ENCODE measurements around the gene IKZF2. TPM values are rescaled to one million over a fixed set of nuclear protein-coding genes. Genes with fewer than 3 reads are reported as not detected.

Gene IKZF2
- total RNA-seq, 2 donors from 2014 or later = 4.5 to 4.8 TPM

DNA sequence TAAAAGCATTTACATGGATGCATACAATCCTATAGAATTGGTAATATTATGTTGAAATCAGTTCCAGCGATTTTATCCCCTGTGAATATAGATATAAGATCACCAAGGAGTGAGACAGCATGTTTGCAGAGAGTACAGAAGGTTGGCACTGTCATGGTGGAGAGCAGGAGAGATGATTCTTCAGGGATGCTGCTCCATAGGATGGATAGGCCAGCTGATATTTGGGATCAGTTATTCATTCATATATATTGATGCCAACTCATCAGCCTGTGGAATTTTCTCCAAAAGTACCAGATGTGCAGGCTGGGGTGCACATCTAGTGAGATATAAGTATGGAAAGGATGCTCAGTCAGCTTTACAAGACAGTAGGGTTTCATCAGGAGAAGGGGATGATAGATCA, 139.9 kb downstream of the IKZF2 start:
- H3K9me3 ChIP-seq = no peaks in the 10 kb centered on the region
- no peaks in the 10 kb centered on the region for H3K36me3 ChIP-seq
- TF ChIP-seq, protein P1, sequence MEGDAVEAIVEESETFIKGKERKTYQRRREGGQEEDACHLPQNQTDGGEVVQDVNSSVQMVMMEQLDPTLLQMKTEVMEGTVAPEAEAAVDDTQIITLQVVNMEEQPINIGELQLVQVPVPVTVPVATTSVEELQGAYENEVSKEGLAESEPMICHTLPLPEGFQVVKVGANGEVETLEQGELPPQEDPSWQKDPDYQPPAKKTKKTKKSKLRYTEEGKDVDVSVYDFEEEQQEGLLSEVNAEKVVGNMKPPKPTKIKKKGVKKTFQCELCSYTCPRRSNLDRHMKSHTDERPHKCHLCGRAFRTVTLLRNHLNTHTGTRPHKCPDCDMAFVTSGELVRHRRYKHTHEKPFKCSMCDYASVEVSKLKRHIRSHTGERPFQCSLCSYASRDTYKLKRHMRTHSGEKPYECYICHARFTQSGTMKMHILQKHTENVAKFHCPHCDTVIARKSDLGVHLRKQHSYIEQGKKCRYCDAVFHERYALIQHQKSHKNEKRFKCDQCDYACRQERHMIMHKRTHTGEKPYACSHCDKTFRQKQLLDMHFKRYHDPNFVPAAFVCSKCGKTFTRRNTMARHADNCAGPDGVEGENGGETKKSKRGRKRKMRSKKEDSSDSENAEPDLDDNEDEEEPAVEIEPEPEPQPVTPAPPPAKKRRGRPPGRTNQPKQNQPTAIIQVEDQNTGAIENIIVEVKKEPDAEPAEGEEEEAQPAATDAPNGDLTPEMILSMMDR (IDR thresholded peaks at IDR 0.05) = no peak
- intact Hi-C loops (cut with DNase I) = no loop called here
- H3K4me3 ChIP-seq = no peak overlapping the region
- no peak overlapping the region for H3K9ac ChIP-seq (ENCODE audit: low read depth in 2 of 2, low read length in 2 of 2)
- H3K27me3 ChIP-seq = no peaks in the 10 kb centered on the region
- no peaks in the 10 kb centered on the region for H3K4me1 ChIP-seq
- DNase-seq = no peak
- H3K27ac ChIP-seq = no peak overlapping the region

DNA sequence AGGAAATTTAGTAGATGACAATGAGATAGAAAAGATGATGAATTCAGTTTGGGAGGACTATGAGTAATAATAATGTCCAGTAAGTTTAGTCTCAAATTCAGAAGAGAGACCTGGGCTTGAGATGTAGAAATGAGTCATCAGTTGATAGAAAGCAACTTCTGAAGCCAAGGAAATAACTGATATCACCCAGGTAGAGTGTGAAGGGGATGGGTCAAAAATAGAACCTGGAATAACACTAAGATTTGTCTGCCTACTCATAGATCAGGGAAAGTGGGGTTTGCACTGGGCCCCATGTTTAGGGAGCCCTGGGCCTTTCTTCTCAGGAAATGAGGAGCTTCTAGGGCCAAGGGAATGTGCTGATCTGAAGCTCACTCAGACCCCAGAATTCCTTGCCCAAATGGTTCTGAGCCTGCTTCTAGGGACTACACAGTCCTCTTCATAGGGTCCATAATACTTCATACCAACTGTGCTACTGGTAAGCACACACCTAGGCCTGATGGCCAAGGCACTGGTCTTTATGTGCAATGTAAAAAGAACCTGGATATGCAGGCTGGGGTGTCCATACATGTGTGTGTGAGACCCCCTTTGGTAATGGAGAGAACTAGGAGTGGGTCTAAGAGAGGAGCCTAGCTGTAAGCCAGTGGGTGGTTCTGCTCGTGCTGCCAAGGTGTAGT, 141.2 kb downstream of the IKZF2 start:
- no peaks in the 10 kb centered on the region for H3K4me1 ChIP-seq
- intact Hi-C loops (cut with DNase I) = no loop called here
- no peaks in the 10 kb centered on the region for H3K36me3 ChIP-seq
- no peaks in the 10 kb centered on the region for H3K27me3 ChIP-seq
- H3K4me3 ChIP-seq = no peak overlapping the region
- TF ChIP-seq, protein P1 (IDR thresholded peaks at IDR 0.05) = no peak
- no peaks in the 10 kb centered on the region for H3K9me3 ChIP-seq
- no peak overlapping the region for H3K27ac ChIP-seq
- no peak for DNase-seq
- no peak overlapping the region for H3K9ac ChIP-seq (ENCODE audit: low read depth in 2 of 2, low read length in 2 of 2)

DNA sequence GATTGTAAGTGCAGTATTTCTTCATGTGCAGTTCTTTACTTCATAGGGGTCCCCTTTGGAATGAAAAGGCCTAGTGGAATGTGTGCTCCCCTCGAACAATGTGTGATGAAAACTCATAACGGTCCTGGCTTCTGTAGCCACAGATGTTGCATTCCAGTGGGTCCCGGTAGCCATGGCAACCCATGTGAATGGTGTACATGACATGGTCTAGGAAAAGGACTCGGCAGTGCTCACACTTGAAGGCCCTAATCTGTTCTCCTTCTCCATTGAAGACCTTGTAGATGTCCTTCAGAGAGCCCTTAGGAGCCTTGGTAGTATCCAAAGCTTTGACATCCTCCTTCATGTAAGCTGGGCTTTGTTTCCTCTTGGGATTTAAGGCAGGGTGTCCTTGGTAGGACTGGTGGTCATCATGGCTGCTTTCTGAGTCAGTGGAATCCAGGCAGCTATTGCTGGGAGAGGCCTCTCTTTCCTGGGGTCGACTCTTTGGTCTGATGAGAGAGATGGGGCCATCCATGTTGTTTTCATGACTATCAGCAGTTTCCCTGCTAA, 144.0 kb downstream of the IKZF2 start:
- no peaks in the 10 kb centered on the region for H3K36me3 ChIP-seq

DNA sequence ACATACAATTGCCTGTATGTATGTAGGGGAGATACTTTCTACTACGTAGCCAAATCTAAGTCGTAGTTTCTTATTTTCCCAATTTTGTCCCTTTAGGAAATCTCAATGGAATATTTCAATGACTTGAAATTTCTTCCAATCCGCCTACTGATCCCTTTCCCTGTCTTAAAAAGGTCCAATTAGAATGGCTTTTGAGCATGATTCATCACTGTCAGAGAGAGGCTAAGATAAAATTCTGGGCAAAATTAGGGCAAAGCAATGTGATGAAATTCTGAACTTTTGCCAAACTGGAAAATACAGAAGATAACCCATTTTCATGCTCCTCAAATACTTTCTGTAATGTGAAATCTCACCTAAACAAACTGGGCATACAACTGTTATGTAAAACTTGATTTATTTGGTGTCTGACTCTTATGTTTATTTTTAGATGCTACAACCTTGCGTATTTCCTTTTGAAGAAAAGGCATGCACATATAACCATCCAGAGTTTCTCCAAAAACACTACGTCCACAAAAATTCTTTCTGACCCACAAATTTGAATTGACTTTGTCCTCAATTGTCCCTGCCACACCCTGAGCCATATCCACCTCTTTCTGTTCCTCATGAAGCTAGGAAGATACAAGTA, 147.1 kb downstream of the IKZF2 start:
- intact Hi-C loops (cut with DNase I) = no loop called here
- no peak overlapping the region for H3K27ac ChIP-seq
- TF ChIP-seq, protein P1 (IDR thresholded peaks at IDR 0.05) = no peak
- H3K36me3 ChIP-seq = no peaks in the 10 kb centered on the region
- no peaks in the 10 kb centered on the region for H3K4me1 ChIP-seq
- H3K27me3 ChIP-seq = no peaks in the 10 kb centered on the region
- no peak overlapping the region for H3K9ac ChIP-seq (ENCODE audit: low read depth in 2 of 2, low read length in 2 of 2)
- no peak for DNase-seq
- H3K4me3 ChIP-seq = no peak overlapping the region
- no peaks in the 10 kb centered on the region for H3K9me3 ChIP-seq

More for the DNA sequence above, 144.0 kb downstream of the IKZF2 start:
- intact Hi-C loops (cut with DNase I) = no loop called here
- no peak overlapping the region for H3K9ac ChIP-seq (ENCODE audit: low read depth in 2 of 2, low read length in 2 of 2)
- no peak for DNase-seq
- no peak overlapping the region for H3K27ac ChIP-seq
- TF ChIP-seq, protein P1 (IDR thresholded peaks at IDR 0.05) = no peak
- no peak overlapping the region for H3K4me3 ChIP-seq
- H3K27me3 ChIP-seq = no peaks in the 10 kb centered on the region
- no peaks in the 10 kb centered on the region for H3K9me3 ChIP-seq
- H3K4me1 ChIP-seq = no peaks in the 10 kb centered on the region

DNA sequence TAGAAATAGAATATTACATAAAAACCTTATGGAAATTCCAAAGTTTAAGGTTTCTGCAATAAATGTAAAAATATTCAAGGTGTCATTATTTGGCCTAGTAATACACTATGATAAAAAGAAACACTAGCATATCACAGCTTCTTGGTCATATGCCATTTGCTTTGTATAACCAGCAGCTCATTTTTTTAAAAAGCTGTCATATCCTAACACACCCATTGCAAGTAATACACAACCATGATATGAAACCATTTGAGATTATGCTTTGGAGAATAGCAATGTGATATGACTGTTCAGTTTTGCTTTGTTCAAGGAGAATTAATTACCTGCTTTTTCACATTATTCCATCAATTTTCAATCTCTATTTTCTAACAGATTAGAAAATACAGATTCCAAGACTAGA, 149.0 kb downstream of the IKZF2 start:
- Histone ChIP-seq H3K27me3 (no peaks in the 10 kb centered on the region), H3K27ac (no peak overlapping the region), H3K4me3 (no peak overlapping the region), H3K36me3 (no peaks in the 10 kb centered on the region), H3K9me3 (no peaks in the 10 kb centered on the region), H3K4me1 (no peaks in the 10 kb centered on the region), H3K9ac (ENCODE audit: low read depth in 2 of 2, low read length in 2 of 2) (no peak overlapping the region)
- no peak for DNase-seq
- intact Hi-C loops (cut with DNase I) = no loop called here
- TF ChIP-seq, protein P1 (IDR thresholded peaks at IDR 0.05) = no peak
